ENCODE results near the gene STK25. TPM values are rescaled to one million over a fixed set of nuclear protein-coding genes. Genes with fewer than 3 reads are reported as not detected.
"Not testable (repeated sequence)": the region's sequence is repeated elsewhere in the genome, so short reads cannot be mapped to it uniquely, and the experiment has no call there.

The STK25 gene
- total RNA-seq, 1 donor from 2014 or later, result 82.4 TPM

DNA sequence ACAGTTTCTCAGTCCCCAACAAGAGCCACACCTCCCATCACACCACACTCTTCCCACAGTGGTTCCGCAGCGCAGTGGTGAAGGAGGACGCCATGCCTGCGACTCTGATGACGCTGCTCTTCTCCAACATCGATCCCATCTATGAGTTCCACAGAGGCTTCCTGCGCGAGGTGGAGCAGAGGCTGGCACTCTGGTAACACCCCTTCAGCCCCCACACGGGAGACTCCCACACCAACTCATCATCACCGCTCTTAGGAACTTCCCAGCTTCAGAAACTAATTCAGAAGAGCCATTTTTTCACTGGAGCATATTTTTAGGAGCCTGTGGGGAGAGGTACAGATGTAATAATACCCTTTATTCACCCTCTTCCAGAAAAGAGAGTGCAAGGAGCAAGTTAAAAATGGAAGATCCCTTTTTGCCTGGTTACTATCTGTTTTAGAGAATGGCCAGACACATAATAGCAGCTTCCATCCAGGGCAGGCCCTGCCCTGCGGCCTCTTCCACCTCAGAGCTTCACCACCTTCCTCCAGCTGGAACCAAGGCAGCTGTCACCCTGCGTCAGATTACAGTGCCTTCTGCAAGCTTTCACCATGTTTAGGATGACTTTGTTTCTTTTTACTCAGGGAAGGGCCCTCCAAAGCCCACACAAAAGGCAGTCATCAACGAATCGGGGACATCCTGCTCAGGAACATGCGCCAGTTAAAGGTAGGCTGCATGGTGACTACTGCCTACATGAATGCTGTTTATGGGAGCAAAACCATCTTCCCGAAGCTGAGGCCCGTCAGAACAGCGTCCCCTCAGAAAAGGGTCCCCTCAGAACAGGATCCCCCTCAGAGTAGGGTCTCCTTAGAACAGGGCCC, 44.9 kb downstream of the STK25 start:
- no peak for ATAC-seq

DNA sequence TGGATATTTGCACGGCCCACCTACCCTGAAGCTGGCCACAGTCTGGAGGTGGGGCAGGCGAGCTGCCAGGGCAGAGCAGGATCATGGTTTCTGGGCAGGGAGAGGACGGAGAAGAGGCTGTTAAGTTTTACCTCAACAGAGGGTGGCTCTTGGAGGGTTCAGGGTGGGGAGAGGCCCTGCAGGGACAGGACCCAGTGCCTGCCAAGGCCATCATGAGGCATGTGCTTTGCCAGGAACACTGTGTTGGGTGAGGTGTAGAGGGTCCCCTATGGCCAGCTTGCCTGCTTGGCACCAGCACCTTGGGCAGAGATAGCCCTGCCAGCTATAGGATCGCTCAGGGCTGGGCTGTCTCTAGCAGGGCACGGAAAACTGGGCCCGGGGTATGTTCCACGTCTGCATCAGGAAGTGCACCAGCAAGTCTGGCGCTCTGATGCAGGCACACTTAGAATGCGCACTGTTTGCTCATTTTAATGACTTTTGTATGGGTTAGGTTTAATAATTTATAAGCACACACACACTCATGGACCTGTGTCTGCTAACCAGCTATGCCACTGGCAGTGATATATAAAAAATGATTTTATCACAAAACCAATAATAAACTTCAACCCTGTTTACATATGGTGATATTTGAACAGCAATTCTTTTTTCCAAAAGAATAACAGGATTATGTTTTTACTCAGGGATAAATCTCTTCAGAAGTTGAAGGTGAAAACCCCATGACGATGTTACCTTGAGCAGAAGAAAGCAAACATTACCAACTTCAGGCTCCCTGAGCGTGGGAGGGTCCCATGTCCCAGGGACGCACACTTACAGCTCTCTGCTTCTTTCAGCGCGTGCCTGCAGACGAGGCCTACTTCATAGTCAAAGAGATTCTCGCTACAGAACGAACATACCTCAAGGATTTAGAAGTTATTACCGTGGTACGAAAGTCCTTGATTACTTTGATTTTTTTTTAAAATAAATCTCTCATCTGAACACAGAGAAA, 46.4 kb downstream of the STK25 start:
- peak; percentile 10 for ATAC-seq

DNA sequence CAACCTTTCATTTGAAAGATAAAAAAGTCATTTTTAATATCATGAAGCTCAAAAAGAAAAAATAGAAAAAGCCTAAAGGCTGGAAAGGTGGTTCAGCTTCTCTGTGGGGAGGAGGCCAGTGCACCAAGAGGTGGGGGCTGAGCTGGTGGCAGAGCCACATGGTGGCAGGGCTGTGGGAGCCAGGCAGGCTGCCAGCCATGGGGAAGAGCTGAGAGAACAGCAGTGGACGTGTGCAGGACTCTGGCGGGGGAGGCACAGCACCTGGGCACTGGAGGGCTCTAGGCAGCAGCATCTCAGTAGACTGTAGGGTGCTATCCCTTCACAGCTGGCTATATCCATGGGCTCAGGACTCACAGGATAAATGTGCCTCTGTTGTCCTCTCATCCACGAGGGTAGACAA, 47.8 kb downstream of the STK25 start:
- no peak for ATAC-seq

DNA sequence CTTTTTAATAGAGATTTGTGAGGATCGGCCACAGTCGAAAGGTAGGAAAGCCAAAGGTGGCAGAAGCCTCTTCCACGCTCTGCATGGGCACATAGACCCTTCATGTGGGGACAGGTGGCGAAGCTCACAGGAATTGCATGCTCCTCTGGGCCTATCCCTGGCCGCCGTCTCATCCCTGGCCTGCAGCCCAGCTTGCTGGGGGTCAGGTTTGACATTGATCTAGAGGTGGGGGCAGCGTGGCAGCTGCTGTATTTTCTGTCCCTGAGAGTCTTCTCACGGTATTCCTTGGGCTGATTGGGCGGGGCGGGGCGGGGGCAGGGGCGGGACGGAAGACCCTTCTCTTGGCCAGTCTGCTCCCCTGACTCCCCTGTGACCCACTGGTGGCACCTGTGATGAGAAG, 48.9 kb downstream of the STK25 start:
- no peak for ATAC-seq

DNA sequence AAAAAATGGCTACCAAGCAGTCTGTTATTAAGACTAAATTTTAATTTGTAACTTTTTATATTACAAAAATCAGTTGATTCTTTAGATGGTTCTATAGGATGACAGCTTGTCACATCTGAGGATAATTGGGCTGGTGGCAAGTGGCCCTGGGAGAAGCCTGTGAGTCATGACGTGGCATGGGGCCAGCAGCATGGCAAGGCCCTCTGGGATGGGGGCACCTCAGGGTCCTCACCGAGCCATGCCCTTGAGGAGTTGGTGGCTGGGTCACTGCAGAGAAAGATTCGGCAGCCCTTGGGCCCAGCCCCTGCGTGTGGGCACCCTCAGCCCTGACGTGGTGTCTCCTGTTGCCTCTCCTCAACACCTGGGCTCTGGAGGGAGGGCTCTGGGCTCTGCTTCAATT, 49.7 kb downstream of the STK25 start:
- no peak for ATAC-seq

DNA sequence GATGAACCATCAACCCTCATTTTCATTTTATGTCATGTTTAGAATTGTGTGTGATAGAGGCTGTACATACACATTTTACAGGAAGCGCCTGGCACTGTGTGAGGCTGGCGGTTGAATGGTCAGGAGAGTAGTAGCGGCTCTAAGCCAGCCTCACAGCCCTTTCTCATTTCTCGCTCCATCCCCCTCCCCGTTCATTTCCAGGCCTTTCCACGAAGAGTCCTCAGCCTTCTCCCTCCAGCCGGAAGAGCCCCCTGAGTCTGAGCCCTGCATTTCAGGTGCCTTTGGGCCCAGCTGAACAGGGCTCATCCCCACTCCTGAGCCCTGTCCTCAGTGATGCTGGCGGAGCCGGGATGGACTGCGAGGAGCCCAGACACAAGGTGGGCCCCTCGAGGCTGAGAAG, 51.8 kb downstream of the STK25 start:
- no peak for ATAC-seq

DNA sequence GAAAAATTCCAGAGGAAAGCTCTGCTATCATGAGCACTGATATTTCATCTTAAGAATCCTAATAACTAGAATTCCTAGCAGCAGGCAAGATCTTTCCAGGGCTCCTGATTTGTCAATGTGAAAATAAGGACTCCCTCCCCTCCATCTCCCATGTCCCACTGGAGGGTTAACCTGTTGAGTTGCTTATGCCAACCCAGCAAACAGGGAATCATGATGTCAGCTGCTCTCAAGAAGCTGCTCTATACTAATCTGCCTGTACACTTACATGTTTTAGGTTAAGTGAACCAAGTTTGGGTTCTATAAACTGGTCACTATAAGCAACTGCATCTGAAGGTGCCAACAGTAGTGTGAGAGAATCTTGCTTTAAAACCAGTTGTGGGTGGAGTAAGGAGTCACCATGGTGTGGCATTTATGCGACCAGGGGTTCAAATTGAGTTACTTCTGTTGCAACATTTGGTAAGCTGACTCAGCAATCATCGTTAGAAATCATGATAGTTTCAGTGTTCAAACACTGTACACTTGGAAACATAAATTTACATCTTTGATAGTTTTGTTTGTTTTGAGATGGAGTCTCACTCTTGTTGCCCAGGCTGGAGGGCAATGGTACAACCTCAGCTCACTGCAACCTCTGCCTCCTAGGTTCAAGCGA, 53.4 kb downstream of the STK25 start:
- peak; percentile 79 for ATAC-seq

DNA sequence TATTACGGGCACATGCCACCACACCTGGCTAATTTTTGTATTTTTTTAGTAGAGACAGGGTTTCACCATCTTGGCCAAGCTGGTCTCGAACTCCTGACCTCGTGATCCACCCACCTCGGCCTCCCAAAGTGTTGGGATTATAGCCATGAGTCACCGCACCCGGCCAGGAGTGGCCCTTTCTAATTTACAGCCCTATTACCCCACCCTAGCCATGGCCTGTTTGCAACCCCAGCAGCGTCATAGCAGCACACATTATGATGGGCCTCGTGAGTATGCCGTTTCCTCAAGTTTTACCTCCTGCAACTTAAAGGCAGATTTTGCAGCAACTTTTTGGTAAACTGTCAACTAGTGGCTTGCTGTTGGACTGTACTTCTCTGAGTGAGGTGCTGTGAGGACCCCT, 54.5 kb downstream of the STK25 start:
- ATAC-seq, result peak; percentile 69

DNA sequence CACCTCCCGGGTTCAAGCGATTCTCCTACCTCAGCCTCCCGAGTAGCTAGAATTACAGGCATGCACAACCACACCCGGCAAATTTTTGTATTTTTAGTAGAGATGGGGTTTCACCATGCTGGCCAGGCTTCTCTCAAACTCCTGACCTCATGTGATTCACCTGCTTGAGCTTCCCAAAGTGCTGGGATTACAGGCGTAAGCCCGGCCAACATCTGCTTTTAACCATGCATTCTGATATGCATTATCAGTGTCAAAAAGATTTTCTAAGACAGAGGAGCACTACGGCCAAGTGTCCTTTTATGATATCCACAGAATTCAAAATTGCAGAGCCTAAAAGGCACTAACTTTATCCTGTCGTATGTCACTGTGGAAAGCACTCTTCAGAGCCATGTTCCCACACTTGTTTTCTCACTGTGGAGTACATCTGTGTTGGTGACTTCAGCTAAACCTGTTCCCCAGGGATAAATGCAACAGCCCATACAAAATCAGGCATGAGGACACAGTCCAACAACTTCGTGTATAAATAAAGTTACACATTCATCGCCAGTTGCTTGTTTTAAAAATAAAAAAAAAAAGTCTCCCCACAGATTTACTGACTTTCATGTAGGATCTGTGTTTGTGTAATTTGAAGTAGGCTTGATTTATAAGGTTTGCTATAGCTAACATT, 56.4 kb downstream of the STK25 start:
- no peak for ATAC-seq

DNA sequence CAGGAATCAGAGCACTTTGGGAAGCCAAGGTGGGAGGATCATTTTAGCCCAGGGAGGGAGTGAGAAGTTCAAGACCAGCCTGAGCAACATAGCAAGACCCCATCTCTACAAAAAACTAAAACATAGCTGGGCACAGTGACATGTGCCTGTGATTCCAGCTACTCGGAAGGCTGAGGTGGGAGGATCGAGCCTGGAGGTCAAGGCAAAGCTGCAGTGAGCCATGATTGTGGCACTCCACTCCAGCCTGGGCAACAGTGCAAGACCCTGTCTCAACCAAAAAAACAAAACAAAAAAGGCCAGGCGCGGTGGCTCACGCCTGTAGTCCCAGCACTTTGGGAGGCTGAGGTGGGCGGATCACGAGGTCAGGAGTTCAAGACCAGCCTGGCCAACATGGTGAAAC, 58.3 kb downstream of the STK25 start:
- not testable (repeated sequence) for ATAC-seq

DNA sequence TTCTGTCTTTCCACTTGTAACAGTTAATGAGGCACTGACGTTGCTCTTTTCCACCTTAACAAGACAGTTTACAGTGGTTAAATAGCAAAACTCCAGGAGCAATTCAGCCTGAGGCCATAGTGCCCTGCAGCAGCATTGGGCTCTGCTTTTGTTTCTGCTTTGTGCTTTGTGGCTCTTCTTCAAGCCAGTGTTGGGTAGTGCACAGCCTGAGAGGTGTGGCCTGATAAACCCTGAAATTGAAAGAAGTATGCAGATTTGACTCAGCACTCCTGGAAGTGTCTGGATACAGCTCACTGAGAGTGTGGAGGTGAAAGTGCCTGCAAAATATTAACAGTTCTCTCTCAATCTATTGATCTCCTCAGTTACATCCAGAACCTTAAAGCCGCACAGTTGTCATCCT, 63.0 kb downstream of the STK25 start:
- ATAC-seq, result no peak

DNA sequence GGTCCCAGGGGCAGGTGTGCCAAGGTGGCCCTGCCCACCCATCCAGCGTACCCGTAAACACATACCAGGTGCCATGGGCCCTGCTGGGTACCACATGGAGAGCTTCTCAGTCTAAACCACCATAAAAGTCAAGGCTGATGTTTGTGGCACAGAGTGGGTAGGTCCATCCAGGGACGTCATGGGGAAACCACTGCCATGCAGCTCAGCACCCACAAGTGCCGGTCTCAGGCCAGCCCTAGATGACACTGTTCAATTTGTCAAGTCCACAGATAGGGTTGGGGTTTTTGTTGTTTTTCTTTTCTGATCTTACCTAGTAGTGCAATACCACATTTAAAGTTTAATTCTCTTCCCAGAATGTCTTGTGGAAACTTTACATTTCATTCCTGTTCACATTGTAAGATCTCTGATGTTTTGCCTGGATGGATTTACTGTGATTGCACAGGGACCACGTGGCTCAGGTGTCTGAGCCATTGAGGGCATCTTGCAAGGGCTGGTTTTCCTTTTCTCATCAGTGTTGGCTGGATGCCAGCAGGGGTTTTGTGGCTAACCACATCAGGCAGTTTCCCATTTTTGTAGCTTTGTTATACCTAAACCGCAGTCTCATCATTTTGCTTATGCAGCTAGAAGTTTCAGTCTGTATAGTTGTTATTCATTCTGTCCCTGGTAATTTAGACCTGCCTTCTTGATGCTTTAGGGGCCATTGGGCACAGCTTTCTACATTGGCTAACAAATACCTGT, 64.7 kb downstream of the STK25 start:
- peak; percentile 9 for ATAC-seq

Other genes starting within 250 kb of the STK25 start
- gene HDLBP, start 192.9 kb downstream of the STK25 start, total RNA-seq, result 320 TPM
- 177 TPM for gene SEPTIN2, start 192.7 kb downstream of the STK25 start, total RNA-seq
- gene FARP2, start 152.3 kb downstream of the STK25 start, total RNA-seq, result 33.5 TPM
- 35.0 TPM for gene BOK, start 50.2 kb upstream of the STK25 start, total RNA-seq
- gene THAP4, start 128.6 kb upstream of the STK25 start, total RNA-seq, result 38.9 TPM
- 38.3 TPM for gene ATG4B, start 129.1 kb upstream of the STK25 start, total RNA-seq
- gene DTYMK, start 178.2 kb upstream of the STK25 start, total RNA-seq, result 32.4 TPM
- gene ING5, start 193.5 kb upstream of the STK25 start, total RNA-seq, result 16.5 TPM
- 20.1 TPM for gene D2HGDH, start 226.0 kb upstream of the STK25 start, total RNA-seq